SU-DHL-6 (cell line): Measurements from ENCODE around the gene DPEP1.

Source experiments
- H2AFZ ChIP-seq: fragments of 200-600 bp; sonication (generic); 2 replicates; pipeline ENCODE4 v1.6.1; 2014; ENCODE audit warnings: low read depth, mild to moderate bottlenecking, moderate library complexity, mixed read lengths, antibody characterized with exemption, low read length; ENCODE audit not compliant: severe bottlenecking
- H3F3A ChIP-seq: fragments of 200-600 bp; shearing (Covaris generic); 2 replicates; pipeline ENCODE4 v1.6.0; 2016; ENCODE audit warnings: antibody characterized with exemption, mild to moderate bottlenecking; ENCODE audit not compliant: insufficient read depth
- H3K27ac ChIP-seq: fragments of 200-600 bp; sonication (generic); 2 replicates; pipeline ENCODE4 v1.5.1; 2016; ENCODE audit warnings: low read depth, mild to moderate bottlenecking, low read length, moderate library complexity, mixed read lengths
- H3K27me3 ChIP-seq: fragments of 200-600 bp; sonication (generic), shearing (Covaris generic); 2 replicates; pipeline ENCODE4 v1.6.0; 2014; ENCODE audit warnings: mild to moderate bottlenecking, low read length
- H3K36me3 ChIP-seq: fragments of 200-600 bp; sonication (generic); 2 replicates; pipeline ENCODE4 v1.6.1; 2014; ENCODE audit warnings: mild to moderate bottlenecking, low read length, mixed read lengths
- H3K4me2 ChIP-seq: fragments of 300-600, 200-600 bp; shearing (Covaris generic), sonication (generic); 2 replicates; pipeline ENCODE4 v1.6.0; 2014; ENCODE audit warnings: low read length, low read depth, mild to moderate bottlenecking; ENCODE audit not compliant: poor library complexity, severe bottlenecking
- H3K4me3 ChIP-seq: fragments of 200-600 bp; sonication (generic); 2 replicates; pipeline ENCODE4 v1.5.1; 2014; ENCODE audit warnings: antibody characterized with exemption, low read length, mild to moderate bottlenecking, mixed read lengths; ENCODE audit not compliant: insufficient read depth, poor library complexity, severe bottlenecking
- H3K79me2 ChIP-seq: fragments of 200-600 bp; sonication (generic); 2 replicates; pipeline ENCODE4 v1.6.1; 2014; ENCODE audit warnings: mild to moderate bottlenecking, low read length, moderate library complexity; ENCODE audit not compliant: insufficient read depth
- H3K9ac ChIP-seq: fragments of 200-600 bp; sonication (generic); 2 replicates; pipeline ENCODE4 v1.7.0; 2014; ENCODE audit warnings: mild to moderate bottlenecking, low read length
- H3K9me2 ChIP-seq: fragments of 200-600 bp; sonication (generic); replicated peaks from 2 replicates; pipeline ENCODE4 v1.6.1; 2014; ENCODE audit warnings: low read length; ENCODE audit not compliant: insufficient read depth
- H3K9me3 ChIP-seq: fragments of 200-600 bp; sonication (generic); 2 replicates; pipeline ENCODE4 v1.6.1; 2014; ENCODE audit warnings: low read length, mixed read lengths; ENCODE audit not compliant: insufficient read depth
- H4K20me1 ChIP-seq: fragments of 200-600 bp; sonication (generic); 2 replicates; pipeline ENCODE4 v1.6.1; 2014; ENCODE audit warnings: low read depth, mild to moderate bottlenecking, antibody characterized with exemption, low read length, moderate library complexity, mixed read lengths
- EZH2phosphoT487 ChIP-seq: fragments of 200-600 bp; sonication (generic), shearing (Covaris generic); conservative IDR thresholded peaks from 2 replicates; pipeline ENCODE4 v1.6.1; 2018; ENCODE audit warnings: mild to moderate bottlenecking, antibody characterized with exemption, low read length, moderate library complexity, mixed read lengths
- TF ChIP-seq, protein P1 (sequence below): fragments of 200-600 bp; sonication (generic); IDR thresholded peaks from one replicate; pipeline ENCODE4 v1.5.1; 2017; ENCODE audit warnings: antibody characterized with exemption, mild to moderate bottlenecking, low read length, moderate library complexity; ENCODE audit not compliant: insufficient read depth, poor library complexity, severe bottlenecking

The DPEP1 gene

DNA sequence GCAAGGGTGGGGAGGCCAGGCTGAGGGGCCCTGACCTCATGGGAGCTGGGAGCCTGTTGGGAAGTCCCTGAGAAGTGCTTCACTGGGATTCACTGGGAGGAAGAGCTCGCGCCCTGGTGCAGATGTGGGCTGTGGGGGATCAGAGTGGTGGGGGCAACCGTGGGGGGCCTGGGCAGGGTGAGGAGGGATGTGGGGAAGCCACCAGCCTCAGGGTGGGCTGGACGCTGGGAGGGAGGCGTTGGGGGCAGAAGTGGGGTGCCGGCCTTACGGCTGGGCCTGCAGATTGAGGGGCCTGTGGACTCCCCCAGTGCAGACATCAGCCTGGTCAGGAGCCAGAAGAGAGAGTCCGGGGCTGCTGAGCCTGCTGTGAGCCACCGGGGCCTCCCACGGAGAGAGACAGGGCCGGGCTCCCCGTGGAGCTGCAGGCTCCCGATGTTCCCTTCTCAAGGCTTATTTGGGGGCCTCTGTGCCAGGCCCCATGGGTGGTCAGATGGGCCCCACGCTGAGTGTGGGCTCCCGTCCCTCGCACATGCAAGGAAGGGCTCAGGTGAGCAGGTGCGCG lies 7.8 kb downstream of the DPEP1 start:
- Histone ChIP-seq H3K36me3 (no peaks in the 10 kb centered on the region), H3K27ac (no peak overlapping the region), H2AFZ (no peak overlapping the region), H3K9me2 (no peaks in the 10 kb centered on the region), H3K4me2 (no peak overlapping the region), H4K20me1 (no peaks in the 10 kb centered on the region), H3F3A (no peaks in the 10 kb centered on the region), H3K4me3 (no peak overlapping the region), H3K27me3 (no peaks in the 10 kb centered on the region), H3K79me2 (no peaks in the 10 kb centered on the region), H3K9ac (no peak overlapping the region), H3K9me3 (no peaks in the 10 kb centered on the region)
- TF ChIP-seq, protein P1, sequence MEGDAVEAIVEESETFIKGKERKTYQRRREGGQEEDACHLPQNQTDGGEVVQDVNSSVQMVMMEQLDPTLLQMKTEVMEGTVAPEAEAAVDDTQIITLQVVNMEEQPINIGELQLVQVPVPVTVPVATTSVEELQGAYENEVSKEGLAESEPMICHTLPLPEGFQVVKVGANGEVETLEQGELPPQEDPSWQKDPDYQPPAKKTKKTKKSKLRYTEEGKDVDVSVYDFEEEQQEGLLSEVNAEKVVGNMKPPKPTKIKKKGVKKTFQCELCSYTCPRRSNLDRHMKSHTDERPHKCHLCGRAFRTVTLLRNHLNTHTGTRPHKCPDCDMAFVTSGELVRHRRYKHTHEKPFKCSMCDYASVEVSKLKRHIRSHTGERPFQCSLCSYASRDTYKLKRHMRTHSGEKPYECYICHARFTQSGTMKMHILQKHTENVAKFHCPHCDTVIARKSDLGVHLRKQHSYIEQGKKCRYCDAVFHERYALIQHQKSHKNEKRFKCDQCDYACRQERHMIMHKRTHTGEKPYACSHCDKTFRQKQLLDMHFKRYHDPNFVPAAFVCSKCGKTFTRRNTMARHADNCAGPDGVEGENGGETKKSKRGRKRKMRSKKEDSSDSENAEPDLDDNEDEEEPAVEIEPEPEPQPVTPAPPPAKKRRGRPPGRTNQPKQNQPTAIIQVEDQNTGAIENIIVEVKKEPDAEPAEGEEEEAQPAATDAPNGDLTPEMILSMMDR: no peak
- no peak for TF ChIP-seq EZH2phosphoT487

DNA sequence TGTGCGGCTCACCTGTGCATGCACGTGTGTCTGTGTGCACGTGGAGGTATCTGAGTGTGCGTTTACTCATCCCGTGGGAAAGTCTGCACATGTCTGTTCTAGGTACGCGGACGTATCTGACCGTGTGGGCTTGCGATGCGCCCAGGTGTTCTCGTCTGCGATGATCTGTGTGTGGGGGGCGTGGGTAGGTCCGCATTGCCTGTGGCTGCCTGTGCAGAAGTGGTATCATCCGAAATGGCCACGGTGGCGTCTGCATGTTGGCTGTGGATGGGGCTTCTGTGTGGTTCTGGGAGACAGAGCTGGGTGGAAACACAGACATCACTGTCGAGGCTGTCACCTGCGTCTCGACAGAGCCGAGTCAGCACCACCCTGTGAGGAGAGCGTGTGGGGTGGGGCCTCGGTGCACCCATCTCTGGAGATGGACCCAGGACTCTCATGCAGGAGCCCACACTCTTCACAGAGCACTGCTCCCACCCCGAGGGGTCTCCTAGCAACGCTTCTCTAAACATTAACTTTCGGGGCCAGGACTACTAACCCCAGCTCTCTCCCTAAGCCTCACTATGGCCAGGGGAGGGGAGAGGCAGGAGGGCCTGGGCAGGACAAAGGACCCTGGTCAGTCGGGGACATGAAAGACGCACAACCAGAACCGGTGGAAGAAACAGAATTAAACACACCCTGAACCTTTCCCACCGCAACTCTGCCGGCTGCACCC lies 8.4 kb downstream of the DPEP1 start:
- TF ChIP-seq, protein P1: no peak
- no peak for TF ChIP-seq EZH2phosphoT487
- Histone ChIP-seq H3K9ac (no peak overlapping the region), H3K9me2 (no peaks in the 10 kb centered on the region), H2AFZ (no peak overlapping the region), H3K27me3 (no peaks in the 10 kb centered on the region), H4K20me1 (no peaks in the 10 kb centered on the region), H3K36me3 (no peaks in the 10 kb centered on the region), H3K4me2 (no peak overlapping the region), H3K4me3 (no peak overlapping the region), H3F3A (no peaks in the 10 kb centered on the region), H3K27ac (no peak overlapping the region), H3K79me2 (no peaks in the 10 kb centered on the region), H3K9me3 (no peaks in the 10 kb centered on the region)

DNA sequence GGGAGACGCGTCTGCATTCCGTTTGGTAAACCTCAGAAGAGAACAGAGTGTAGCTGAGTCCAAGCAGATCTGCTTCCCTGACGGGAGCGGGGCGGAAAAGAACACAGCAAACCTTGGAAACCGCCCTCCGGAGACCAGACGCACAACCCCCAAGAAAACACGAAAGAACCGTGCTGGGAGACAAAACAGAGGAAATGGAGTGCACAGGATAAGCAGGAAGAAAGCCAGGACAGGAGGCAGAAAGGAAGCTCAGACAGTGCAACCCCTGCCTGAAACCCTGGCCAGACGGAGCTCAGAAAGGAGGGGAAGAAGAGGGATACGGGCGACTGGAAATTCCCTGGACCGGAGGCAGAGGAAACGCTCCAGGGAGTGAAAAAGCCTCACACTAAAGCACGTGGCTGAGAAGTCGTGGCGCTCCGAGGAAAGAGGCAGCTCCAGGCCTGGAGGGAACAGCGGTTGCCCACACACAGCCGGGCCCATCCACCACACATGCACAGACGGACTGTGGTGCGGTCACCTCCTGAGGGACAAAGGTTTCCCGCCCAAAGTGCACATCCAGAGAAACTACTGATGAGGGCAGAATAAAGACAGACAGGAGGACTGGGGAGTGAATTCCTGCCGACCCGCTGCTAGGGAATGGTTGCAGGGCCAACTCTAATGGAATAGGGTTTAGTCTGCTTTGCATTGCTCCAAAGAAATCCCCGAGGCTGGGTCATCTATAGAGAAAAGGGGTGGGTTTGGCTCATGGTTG lies 10.2 kb downstream of the DPEP1 start:
- H3F3A ChIP-seq: no peaks in the 10 kb centered on the region
- H3K9ac ChIP-seq: no peak overlapping the region
- H2AFZ ChIP-seq: no peak overlapping the region
- H3K4me2 ChIP-seq: no peak overlapping the region
- H4K20me1 ChIP-seq: no peaks in the 10 kb centered on the region
- H3K27me3 ChIP-seq: no peaks in the 10 kb centered on the region
- no peaks in the 10 kb centered on the region for H3K9me2 ChIP-seq
- H3K4me3 ChIP-seq: no peak overlapping the region
- H3K79me2 ChIP-seq: no peaks in the 10 kb centered on the region
- no peaks in the 10 kb centered on the region for H3K36me3 ChIP-seq
- no peak overlapping the region for H3K27ac ChIP-seq
- H3K9me3 ChIP-seq: no peaks in the 10 kb centered on the region
- TF ChIP-seq, protein P1: no peak
- TF ChIP-seq EZH2phosphoT487: no peak
